Renal cortex interstitium (tissue), 11 donors: ENCODE results near the gene ZNF692. TPM values are rescaled to one million over a fixed set of nuclear protein-coding genes. Genes with fewer than 3 reads are reported as not detected.
"Not testable (repeated sequence)": the region's sequence is repeated elsewhere in the genome, so short reads cannot be mapped to it uniquely, and the experiment has no call there.

Experiments used
- DNase-seq, 11 donors: peaks; one replicate each; pipeline ENCODE4 v3.0.0-alpha.2; 2013; ENCODE audit warnings: low read depth in 9 of 11, low spot score in 4 of 11; ENCODE audit errors: extremely low read depth in 1 of 11
- polyA plus RNA-seq, 3 donors: library from polyadenylated mRNA; unstranded; fragments of 120-200 nt; gene quantifications; one replicate each; pipeline ENCODE4 v1.2.1, GENCODE V29; 2013; ENCODE audit not compliant: insufficient read length in 3 of 3

The ZNF692 gene
- polyA plus RNA-seq, 3 donors = 43.2 to 61.9 (median 47.0) TPM

GRCh38 chr1:248838357-248839167 is 20.3 kb downstream of the ZNF692 start:
- DNase-seq = peak in 10 of 11 donors; percentile 83 to 91 (median 87)

- DNase-seq = peak; percentile 90 to 98 (median 95)
Measured at GRCh38 chr1:248837781-248838356, 21.0 kb downstream of the ZNF692 start, which contains the start of gene ZNF672. Gene ZNF672, plus strand, starts transcription at chr1:248838224. Its CDS starts 9,051 bp downstream, at chr1:248847275.

GRCh38 chr1:248837045-248837780 is 21.7 kb downstream of the ZNF692 start:
- no peak for DNase-seq

GRCh38 chr1:248834343-248834940 is 24.4 kb downstream of the ZNF692 start:
- DNase-seq = no peak

- no peak for DNase-seq
Measured at GRCh38 chr1:248831842-248832241, 27.0 kb downstream of the ZNF692 start.

- not testable (repeated sequence) for DNase-seq
Measured at GRCh38 chr1:248830718-248831017, 28.2 kb downstream of the ZNF692 start.

GRCh38 chr1:248828845-248829244 is 30.0 kb downstream of the ZNF692 start:
- no peak for DNase-seq

GRCh38 chr1:248825909-248826760 is 32.8 kb downstream of the ZNF692 start, which contains the start of gene SH3BP5L:
Gene SH3BP5L, minus strand, starts transcription at chr1:248825915. Its CDS starts 980 bp downstream, at chr1:248824935.
- DNase-seq = peak; percentile 92 to 99 (median 95)

- peak in 1 of 11 donors; percentile 35 for DNase-seq
Measured at GRCh38 chr1:248825573-248825908, 33.3 kb downstream of the ZNF692 start.

GRCh38 chr1:248825136-248825535 is 33.7 kb downstream of the ZNF692 start:
- no peak for DNase-seq

- no peak for DNase-seq
Measured at GRCh38 chr1:248824701-248825100, 34.2 kb downstream of the ZNF692 start.

GRCh38 chr1:248824301-248824700 is 34.6 kb downstream of the ZNF692 start:
- no peak for DNase-seq

GRCh38 chr1:248823517-248824001 is 35.3 kb downstream of the ZNF692 start:
- no peak for DNase-seq

GRCh38 chr1:248822148-248823032 is 36.5 kb downstream of the ZNF692 start:
- no peak for DNase-seq

GRCh38 chr1:248821641-248822040 is 37.2 kb downstream of the ZNF692 start:
- DNase-seq = no peak

- no peak for DNase-seq
Measured at GRCh38 chr1:248821101-248821500, 37.8 kb downstream of the ZNF692 start.

GRCh38 chr1:248820041-248820585 is 38.8 kb downstream of the ZNF692 start:
- no peak for DNase-seq
